GM23248 (cell line): ENCODE results near the gene ZNF837.

Experiments used
- EZH2 ChIP-seq: fragments of 200-600 bp; sonication (generic); IDR thresholded peaks from 2 replicates; pipeline ENCODE4 v1.6.1; 2018; ENCODE audit warnings: antibody characterized with exemption, mild to moderate bottlenecking; ENCODE audit not compliant: insufficient read depth, poor library complexity, severe bottlenecking
- EZH2phosphoT487 ChIP-seq: fragments of 200-600 bp; sonication (generic); IDR thresholded peaks from 2 replicates; pipeline ENCODE4 v1.6.1; 2018; ENCODE audit warnings: antibody characterized with exemption, moderate library complexity, mild to moderate bottlenecking, low read depth; ENCODE audit not compliant: insufficient read depth

DNA sequence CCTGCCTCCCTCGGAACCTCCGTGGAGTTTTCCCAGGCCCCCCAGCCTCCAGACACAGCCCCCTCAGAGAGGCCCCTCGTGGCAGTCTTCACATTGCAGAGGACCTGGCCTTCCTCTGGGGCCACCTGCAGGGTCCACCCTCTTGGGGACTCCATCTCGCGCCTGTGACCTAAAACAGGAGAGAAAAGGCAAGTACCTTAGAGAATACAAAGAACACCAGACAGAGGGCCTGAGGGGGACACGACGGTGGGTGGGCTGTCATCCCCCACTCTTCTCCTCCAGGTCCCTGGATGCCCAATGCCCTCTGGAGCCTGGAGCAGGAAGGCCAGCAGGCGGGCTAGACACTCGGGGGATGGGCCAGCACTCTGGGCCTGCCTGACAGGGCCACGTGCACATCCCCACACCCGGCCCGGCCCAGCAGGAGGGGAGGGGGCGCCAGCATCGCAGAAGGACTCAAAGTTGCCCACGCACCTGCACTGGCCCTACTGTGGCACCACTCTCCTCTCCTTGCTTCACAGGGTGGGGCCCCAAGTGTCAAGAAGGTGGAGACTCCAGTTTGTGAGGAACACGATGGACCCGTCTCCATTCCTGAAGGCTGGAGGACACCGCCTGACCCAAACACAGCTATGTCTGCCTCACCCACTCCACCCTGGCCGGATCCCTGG lies 23.2 kb downstream of the ZNF837 start:
- TF ChIP-seq EZH2 (no peak), EZH2phosphoT487 (no peak)
